ENCODE data around the gene POLD2.

POLD2 gene

GRCh38 chr7:44153948-44154335 lies 30.6 kb upstream of the POLD2 start:
- Histone ChIP-seq H3K27me3 (ENCODE audit: insufficient read depth, low read depth) (no peaks in the 10 kb centered on the region), H3K27ac (no peak overlapping the region), H3K79me2 (ENCODE audit: insufficient read depth, low read depth) (no peaks in the 10 kb centered on the region), H3K4me1 (ENCODE audit: low read depth, poor library complexity, severe bottlenecking) (no peaks in the 10 kb centered on the region), H3K4me2 (no peak overlapping the region), H3K4me3 (IDR thresholded peaks at IDR 0.05; ENCODE audit: insufficient read depth, low read depth, low read length) (no peak overlapping the region), H2AFZ (ENCODE audit: low read depth) (no peak overlapping the region), H3K36me3 (ENCODE audit: insufficient read depth) (no peaks in the 10 kb centered on the region), H3K9ac (no peak overlapping the region), H4K20me1 (ENCODE audit: insufficient read depth) (no peaks in the 10 kb centered on the region)
- TF ChIP-seq, protein P1, sequence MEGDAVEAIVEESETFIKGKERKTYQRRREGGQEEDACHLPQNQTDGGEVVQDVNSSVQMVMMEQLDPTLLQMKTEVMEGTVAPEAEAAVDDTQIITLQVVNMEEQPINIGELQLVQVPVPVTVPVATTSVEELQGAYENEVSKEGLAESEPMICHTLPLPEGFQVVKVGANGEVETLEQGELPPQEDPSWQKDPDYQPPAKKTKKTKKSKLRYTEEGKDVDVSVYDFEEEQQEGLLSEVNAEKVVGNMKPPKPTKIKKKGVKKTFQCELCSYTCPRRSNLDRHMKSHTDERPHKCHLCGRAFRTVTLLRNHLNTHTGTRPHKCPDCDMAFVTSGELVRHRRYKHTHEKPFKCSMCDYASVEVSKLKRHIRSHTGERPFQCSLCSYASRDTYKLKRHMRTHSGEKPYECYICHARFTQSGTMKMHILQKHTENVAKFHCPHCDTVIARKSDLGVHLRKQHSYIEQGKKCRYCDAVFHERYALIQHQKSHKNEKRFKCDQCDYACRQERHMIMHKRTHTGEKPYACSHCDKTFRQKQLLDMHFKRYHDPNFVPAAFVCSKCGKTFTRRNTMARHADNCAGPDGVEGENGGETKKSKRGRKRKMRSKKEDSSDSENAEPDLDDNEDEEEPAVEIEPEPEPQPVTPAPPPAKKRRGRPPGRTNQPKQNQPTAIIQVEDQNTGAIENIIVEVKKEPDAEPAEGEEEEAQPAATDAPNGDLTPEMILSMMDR (conservative IDR thresholded peaks at IDR 0.05; ENCODE audit: low read depth, low read length): no peak

- H3K27me3 ChIP-seq (ENCODE audit: insufficient read depth, low read depth): no peaks in the 10 kb centered on the region
- H3K4me2 ChIP-seq: no peak overlapping the region
- H3K79me2 ChIP-seq (ENCODE audit: insufficient read depth, low read depth): no peaks in the 10 kb centered on the region
- H3K36me3 ChIP-seq (ENCODE audit: insufficient read depth): no peaks in the 10 kb centered on the region
- no peak overlapping the region for H3K27ac ChIP-seq
- H3K4me3 ChIP-seq (IDR thresholded peaks at IDR 0.05; ENCODE audit: insufficient read depth, low read depth, low read length): no peak overlapping the region
- H3K9ac ChIP-seq: no peak overlapping the region
- TF ChIP-seq, protein P1 (conservative IDR thresholded peaks at IDR 0.05; ENCODE audit: low read depth, low read length): no peak
- no peaks in the 10 kb centered on the region for H4K20me1 ChIP-seq (ENCODE audit: insufficient read depth)
- no peaks in the 10 kb centered on the region for H3K4me1 ChIP-seq (ENCODE audit: low read depth, poor library complexity, severe bottlenecking)
- H2AFZ ChIP-seq (ENCODE audit: low read depth): no peak overlapping the region
Observed at GRCh38 chr7:44152971-44153947, 29.9 kb upstream of the POLD2 start.

DNA sequence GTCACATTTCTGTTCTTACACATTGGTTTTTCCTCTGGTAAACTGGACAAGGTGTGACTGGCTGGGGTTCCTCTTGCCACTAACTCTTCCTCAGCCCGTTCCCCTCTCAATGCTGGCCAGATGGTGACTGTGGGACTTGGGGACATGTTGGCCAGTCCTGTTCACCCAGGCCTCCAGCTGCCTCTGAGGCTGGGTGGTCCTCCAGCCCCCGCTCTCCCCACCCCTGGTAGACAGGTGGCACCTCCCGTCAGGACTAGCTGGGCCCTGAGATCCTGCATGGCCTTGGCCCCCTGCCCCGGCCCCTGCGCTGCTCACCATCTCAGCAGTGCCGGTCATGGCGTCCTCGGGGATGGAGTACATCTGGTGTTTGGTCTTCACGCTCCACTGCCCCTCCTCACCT lies 28.6 kb upstream of the POLD2 start:
- H3K4me1 ChIP-seq (ENCODE audit: low read depth, poor library complexity, severe bottlenecking): no peaks in the 10 kb centered on the region
- TF ChIP-seq, protein P1 (conservative IDR thresholded peaks at IDR 0.05; ENCODE audit: low read depth, low read length): no peak
- no peak overlapping the region for H3K4me2 ChIP-seq
- H4K20me1 ChIP-seq (ENCODE audit: insufficient read depth): no peaks in the 10 kb centered on the region
- H3K9ac ChIP-seq: no peak overlapping the region
- H3K27ac ChIP-seq: no peak overlapping the region
- H2AFZ ChIP-seq (ENCODE audit: low read depth): no peak overlapping the region
- H3K36me3 ChIP-seq (ENCODE audit: insufficient read depth): no peaks in the 10 kb centered on the region
- no peaks in the 10 kb centered on the region for H3K27me3 ChIP-seq (ENCODE audit: insufficient read depth, low read depth)
- no peaks in the 10 kb centered on the region for H3K79me2 ChIP-seq (ENCODE audit: insufficient read depth, low read depth)
- H3K4me3 ChIP-seq (IDR thresholded peaks at IDR 0.05; ENCODE audit: insufficient read depth, low read depth, low read length): no peak overlapping the region

- Histone ChIP-seq H3K27me3 (ENCODE audit: insufficient read depth, low read depth) (no peaks in the 10 kb centered on the region), H3K79me2 (ENCODE audit: insufficient read depth, low read depth) (no peaks in the 10 kb centered on the region), H3K4me1 (ENCODE audit: low read depth, poor library complexity, severe bottlenecking) (no peaks in the 10 kb centered on the region), H3K4me3 (IDR thresholded peaks at IDR 0.05; ENCODE audit: insufficient read depth, low read depth, low read length) (no peak overlapping the region), H3K4me2 (no peak overlapping the region), H3K36me3 (ENCODE audit: insufficient read depth) (no peaks in the 10 kb centered on the region), H3K9ac (no peak overlapping the region), H3K27ac (no peak overlapping the region), H2AFZ (ENCODE audit: low read depth) (no peak overlapping the region), H4K20me1 (ENCODE audit: insufficient read depth) (no peaks in the 10 kb centered on the region)
- TF ChIP-seq, protein P1 (conservative IDR thresholded peaks at IDR 0.05; ENCODE audit: low read depth, low read length): no peak
Observed at GRCh38 chr7:44150966-44151941, 27.9 kb upstream of the POLD2 start.

Data from KMS-11 (cell line).